SK-MEL-5 (cell line): Measurements from ENCODE around the gene CFAP99. TPM values are rescaled to one million over a fixed set of nuclear protein-coding genes. Genes with fewer than 3 reads are reported as not detected.

Experiments used
- DNase-seq: peaks from one replicate; pipeline ENCODE4 v3.0.0-alpha.2; 2016; ENCODE audit warnings: low read depth, low spot score
- in situ Hi-C: cut with HindIII; loops from 2 replicates; pipeline ENCODE4 v1.10.0; 2016; ENCODE audit warnings: low sequenced_read_pairs, high pct_unique_total_duplicates, low pct_unique_long_range_greater_than_20kb
- total RNA-seq: library from RNA; depleted of rRNA; stranded (reverse); fragments of >200 nt; shearing (Covaris generic); gene quantifications from 2 replicates; pipeline ENCODE4 v1.2.3, GENCODE V29; 2014

The CFAP99 gene
- total RNA-seq, 1 experiment from 2014 or later: not detected

DNA sequence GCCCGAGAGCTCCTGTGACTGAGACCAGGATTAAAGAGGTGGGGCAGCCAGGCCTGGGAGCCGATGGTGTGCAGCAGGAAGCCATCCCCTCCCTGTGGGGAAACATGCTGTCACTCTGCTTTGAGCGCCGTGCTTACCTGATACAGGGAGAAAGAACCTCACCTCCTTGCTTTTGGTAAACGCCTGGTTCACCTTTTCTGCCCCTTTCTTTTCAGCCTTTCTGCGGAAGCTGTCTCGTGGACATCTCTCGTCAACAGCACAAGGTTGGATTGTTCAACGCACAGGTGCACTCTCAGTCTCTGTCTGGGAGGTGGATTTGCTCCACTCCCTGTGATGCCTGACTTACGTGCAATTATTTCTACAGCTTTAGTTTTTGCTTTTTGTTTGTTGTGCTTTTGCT is 12.3 kb upstream of the CFAP99 start:
- in situ Hi-C loops: no loop called here
- DNase-seq: no peak

DNA sequence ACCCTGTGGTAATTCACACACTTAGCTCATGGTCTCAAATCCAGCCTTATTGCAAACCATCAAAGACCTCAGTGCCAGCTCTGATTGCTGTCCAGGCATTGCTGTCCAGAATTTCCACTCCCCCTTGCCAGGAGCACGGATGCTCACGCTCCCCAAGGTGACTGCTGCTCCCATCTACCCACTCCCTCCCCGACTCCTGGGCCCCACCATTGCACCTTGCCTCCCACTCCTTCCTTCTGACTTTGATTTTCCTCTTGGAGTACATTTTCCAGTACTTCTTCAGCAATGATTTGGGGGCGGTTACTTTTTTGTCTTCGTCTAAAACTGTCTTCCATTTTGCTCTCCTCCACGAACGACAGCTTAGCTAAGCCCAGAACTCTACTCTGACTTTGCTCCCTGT is 11.8 kb upstream of the CFAP99 start:
- in situ Hi-C loops: no loop called here
- DNase-seq: no peak

GRCh38 chr4:2407991-2408342 is 10.8 kb upstream of the CFAP99 start:
- in situ Hi-C loops: no loop called here
- no peak for DNase-seq

DNA sequence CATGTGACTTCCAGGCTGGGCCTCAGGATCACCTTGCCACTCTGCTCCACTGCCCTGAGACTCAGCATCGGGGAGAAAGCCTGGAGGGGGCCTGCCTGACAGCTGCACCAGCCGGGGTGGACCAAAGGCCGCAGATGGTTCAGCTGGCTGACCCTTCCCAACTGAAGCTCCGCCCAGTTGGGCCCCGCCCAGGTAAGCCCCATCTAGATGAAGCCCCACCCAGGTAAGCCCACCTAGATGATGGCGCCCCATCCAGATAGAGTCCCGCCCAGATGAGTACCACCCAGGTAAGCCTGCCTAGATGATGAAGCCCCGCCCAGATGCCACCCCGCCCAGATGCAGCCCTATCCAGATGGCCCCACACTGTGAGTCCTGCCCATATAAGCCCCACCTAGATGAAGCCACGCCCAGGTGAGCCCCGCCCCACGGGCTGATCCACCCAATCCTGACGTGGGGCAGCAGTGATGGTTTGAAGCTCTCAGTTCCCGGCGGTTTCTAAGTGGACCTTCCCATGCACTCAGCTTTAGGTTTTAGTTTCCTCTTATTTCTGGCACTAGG is 10.3 kb upstream of the CFAP99 start:
- in situ Hi-C loops: no loop called here

DNA sequence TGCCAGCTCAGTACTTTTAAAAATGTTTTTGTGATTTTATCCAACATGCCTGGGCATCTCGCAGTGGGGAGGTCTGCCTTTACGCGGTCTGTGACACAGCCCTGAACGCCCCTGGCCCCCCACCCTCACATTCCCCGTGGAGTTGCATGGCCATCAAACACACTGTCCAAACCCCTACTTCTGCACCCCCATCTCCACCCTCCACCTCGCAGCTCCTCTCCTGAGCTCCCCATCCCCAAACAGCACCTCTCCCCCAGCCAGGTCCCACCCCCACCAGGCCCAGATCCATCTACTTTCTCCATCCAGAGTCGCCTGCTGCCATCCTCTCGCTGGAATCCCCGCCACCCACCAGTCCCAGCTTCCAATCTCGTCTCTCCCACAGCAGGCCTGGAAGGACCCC is 9.8 kb upstream of the CFAP99 start:
- no peak for DNase-seq
- in situ Hi-C loops: no loop called here

More for the DNA sequence above, 10.3 kb upstream of the CFAP99 start:
- peak; percentile 28 for DNase-seq

DNA sequence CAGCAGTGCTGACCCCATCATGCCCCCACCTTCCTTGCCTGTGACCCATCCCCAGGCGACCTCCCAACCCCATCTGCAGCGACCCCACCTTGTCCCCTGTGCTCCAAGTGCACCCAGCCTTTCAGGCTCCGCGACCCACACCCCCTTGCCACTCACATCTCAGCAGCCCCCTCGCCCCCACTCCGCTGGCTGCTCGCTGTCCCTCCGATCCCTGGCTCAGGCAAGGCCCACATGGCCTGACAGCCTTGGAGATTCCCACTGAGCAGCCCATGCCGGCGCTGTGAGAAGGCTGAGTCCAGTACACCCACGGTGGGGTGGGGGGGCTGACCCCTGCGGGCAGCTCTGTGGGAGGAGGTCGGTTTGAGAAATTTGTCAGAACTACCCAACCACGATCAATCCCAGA is 9.4 kb upstream of the CFAP99 start:
- in situ Hi-C loops: no loop called here
- DNase-seq: no peak

DNA sequence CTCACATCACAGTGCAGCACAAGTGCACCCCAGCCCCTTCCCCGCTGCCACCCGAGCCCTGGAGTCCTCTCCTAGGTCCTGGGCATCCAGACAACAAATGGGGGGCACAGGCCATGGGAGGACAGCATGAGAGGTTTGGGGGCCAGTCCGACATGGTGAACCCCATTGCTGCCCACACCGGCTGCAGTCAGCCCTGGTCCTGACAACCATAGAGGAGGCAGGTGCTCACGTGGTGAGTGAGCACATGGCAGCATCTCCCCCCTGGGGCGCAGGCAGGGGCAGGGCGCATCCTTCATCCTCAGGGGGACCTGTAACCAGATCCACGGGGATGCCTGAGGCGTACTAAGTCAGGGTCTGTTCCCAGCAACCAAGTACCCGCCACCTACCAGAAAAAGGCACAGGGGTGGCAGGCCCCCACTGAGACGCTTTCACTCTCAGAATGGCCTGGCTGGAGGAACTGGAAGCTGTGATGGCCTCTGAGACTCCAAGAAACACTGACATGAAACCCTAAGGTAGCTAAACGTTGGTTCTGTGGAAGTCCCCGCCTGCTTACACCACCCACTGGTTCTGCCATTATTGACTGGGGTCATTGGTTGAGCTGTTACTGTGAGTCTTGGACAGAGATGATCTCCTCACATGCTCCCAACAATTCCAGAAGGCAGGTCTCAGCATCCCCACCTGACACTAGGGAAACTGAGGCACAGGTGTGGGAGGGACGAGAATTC is 6.8 kb upstream of the CFAP99 start:
- in situ Hi-C loops: no loop called here
- no peak for DNase-seq

DNA sequence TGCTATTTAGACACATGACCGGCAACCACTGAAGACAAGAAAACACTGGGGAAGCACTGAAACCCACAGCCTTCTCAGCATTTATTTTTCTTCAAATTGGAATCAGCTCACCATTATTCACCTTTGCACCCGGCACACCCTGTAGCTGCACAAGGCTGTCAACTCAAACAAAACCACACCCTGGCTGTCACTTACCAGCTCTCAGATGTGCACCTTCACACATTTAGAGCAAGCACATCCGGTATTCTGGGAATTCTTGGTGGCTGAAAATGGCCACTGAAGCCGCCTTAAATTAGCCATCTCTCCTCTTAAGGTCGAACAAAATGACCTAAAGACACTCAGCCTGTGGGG is 6.2 kb upstream of the CFAP99 start:
- DNase-seq: no peak
- in situ Hi-C loops: no loop called here

GRCh38 chr4:2412885-2413716 is 5.7 kb upstream of the CFAP99 start:
- peak; percentile 93 for DNase-seq
- in situ Hi-C loops: no loop called here

GRCh38 chr4:2413821-2414610 is 4.7 kb upstream of the CFAP99 start:
- in situ Hi-C loops: no loop called here
- DNase-seq: no peak

DNA sequence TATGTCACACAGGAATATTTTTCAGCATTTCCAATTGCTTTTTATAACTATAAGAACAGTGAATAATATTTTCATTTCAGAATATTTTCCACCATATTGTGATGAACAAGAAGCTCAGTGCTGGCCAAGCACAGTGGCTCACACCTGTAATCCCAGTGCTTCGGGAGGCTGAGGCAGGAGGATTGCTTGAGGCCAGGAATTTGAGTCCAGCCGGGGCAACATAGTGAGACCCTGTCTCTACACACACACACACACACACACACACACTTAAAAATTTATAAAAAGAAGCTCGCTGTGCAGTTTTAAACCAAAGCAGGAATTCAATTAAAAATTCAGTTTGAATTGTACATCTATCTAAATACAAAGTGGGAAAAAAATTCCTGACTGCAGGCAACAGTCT is 3.5 kb upstream of the CFAP99 start:
- in situ Hi-C loops: no loop called here
- no peak for DNase-seq

DNA sequence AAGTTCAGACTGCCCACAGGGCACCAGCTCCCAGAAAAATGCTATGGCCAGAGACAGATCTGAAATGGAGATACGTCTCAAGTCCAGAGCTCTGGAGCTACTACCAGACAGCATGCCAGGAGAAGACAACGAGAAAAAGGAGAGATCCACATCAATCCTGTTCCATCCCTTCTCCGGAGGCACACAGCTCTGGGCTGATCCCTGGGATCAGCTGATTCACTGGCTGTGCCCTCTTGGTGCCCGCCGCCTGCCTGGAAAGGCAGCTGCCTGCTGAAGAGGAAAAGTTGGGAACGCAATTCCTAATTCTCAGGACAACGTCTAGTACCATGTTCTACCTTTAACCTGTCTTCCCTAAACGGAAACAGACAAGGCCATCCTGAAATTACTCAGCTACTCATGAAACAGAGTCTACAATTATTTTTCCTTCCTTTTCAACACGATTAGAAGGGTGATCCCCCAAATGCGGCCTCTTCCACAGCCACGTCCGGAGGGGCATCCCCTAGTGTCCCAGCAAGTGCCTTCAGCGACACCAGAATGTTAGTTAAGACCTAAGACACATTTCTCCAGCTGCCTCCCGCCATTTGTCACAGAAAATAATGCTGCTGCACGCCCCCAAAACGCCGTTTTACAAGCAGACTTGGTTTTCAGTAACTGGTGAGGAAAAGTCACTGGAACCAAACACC is 2.7 kb upstream of the CFAP99 start:
- in situ Hi-C loops: no loop called here
- DNase-seq: no peak

DNA sequence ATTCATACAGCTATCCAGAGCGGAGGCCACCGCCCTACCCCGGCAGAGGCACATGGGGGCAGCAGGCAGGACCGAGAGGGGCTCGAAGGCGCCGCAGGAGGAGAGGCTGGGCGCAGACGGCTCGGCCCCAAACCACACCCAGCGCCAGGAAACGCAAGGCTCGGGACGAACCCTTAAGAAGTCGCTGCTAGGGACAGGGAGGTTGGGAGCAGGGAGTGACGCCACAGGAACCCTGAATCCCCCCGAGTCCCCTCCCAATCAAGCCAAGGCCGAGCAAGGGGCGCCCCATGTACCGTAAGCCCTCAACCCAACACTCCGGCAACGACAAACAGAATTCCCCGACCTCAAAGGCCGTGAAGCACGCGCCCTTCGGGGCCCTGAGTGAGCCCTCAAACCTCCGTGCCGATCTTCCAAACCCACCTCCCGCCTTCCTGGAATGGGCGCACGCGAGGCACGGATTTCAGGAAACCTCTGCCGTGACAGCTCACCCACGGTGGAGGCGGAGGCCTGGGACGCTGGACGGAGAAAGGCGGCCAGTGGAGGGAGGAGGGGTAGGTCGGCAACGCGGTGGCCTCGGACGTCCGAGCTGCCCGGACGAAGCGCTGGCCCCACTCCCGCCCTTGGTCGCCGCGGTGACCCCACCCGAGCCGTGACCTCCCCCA is 2.1 kb upstream of the CFAP99 start:
- in situ Hi-C loops: no loop called here
- no peak for DNase-seq

DNA sequence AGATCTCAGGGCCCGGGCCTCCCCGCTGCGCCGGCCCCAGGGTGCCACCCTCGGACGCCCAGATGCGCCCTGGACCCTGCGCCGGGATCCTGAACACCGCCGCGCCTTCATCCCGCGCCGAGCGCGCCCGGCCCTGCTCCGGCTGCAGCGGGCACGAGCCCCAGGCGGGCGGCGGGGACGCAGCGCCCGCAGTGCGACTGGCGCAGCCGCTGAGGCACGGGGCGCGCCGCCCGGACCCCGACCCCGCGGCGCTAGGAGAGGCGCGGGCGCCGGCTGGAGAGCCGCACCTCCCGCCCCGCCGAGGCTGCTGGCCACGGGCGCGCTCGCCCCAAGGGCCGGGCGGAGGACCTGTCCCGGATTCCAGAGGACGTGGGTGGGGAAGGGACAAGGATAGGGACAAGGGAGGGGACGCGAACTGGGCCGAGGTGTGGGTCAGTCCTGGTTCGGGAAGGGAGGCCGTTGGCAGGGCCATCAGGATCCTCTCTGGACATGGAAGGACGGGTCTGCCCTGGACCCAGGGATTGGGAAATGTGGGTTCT is 1.5 kb upstream of the CFAP99 start:
- DNase-seq: no peak
- in situ Hi-C loops: no loop called here

DNA sequence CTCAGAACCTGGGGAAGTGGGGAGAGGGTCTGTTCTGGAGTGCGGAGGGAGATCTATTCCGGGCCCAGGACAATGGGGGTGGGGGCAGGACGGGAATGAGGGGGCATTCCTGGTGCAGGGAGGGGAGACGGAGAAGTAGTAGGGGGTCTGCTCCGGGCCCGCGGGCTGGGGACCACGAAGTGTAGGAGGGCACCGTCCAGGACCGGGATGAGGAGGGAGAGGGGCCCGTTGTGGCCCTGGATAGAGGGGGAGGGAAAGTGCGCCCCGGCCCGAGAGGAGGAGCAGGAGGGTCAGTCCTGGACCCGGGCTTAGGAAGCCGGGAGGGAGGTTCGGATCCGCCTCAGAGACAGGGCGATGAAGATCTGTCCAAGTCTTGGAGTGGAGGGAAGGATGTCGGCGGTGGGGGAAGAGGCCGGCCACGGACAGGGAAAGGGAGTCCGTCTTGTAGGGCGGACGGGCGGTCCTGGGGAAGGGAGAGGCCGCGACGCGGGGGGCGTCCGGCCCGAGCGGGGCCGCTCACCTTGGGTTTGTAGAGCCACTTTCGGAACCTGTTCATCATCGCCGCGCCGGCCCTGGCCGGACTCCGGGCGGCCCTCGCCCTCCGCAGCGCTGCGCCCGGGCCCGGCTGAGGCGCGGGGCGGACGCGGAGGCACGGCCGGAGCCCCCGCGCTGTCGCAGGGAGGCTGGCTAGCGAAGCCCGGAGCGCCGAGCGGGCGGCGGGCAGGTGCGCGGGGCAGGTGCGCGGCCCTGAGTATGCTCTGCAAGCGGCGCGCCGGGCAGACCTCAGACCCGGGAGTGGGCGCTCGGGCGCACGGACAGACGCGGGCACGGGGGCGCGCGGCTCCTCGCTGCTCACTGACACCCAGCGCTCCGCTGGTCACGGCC is 748 bp upstream of the CFAP99 start, which contains the start of gene ZFYVE28:
Gene ZFYVE28, minus strand, starts transcription at position 881 of the 885 bp plus-strand sequence. Its CDS starts 322 bp downstream, at position 559.
- DNase-seq: no peak
- in situ Hi-C loops: no loop called here

GRCh38 chr4:2419814-2420213 is 1.1 kb downstream of the CFAP99 start:
- no peak for DNase-seq
- in situ Hi-C loops: no loop called here
